Islet precursor cell (in vitro differentiated cells): ENCODE results near the gene FBXO47.

Experiments used
- DNase-seq: peaks from one replicate; pipeline ENCODE4 v3.0.0-alpha.2; 2018

The FBXO47 gene

DNA sequence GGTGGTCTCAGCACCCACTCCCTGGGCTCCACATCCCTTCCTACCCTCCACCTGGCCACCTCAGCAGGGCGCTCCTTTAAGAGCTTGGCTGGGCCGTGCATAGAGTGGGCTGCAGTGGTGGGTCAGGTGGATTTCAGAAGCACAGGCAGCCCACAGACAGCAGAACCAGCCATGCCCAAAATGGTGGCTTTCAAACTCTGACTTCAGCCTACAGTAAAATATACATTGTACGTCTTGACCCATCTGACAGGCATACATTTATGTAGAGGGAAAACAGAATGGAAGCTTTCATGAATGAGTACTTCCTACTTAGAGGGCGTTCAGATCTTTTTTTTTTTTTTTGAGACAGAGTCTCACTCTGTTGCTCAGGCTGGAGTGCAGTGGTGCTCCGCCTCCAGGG is 67.8 kb downstream of the FBXO47 start:
- no peak for DNase-seq

- no peak for DNase-seq
Observed at GRCh38 chr17:38898812-38899348, 68.3 kb downstream of the FBXO47 start.

GRCh38 chr17:38898291-38898679 is 68.9 kb downstream of the FBXO47 start:
- DNase-seq = no peak

- no peak for DNase-seq
Observed at GRCh38 chr17:38897671-38898290, 69.4 kb downstream of the FBXO47 start.

DNA sequence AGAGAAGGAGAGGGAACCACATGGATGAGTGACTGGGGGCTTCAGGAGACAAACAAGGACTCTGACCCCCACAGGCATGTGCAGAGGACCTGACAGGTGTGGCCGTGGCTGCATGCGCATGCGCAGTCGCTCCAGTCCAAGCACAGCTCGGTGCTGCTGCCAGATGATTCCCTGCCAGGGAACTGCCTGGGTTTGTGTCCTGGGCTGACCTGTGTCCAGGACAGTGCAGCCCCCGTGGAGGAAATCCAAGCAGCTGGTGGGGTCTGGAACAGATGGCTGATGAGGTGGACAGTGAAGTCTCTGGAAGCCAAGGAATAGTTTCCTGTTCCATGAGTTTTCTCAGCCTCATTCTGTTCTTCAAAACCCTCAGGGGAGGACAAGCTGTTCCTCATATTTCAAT is 70.0 kb downstream of the FBXO47 start:
- no peak for DNase-seq

DNA sequence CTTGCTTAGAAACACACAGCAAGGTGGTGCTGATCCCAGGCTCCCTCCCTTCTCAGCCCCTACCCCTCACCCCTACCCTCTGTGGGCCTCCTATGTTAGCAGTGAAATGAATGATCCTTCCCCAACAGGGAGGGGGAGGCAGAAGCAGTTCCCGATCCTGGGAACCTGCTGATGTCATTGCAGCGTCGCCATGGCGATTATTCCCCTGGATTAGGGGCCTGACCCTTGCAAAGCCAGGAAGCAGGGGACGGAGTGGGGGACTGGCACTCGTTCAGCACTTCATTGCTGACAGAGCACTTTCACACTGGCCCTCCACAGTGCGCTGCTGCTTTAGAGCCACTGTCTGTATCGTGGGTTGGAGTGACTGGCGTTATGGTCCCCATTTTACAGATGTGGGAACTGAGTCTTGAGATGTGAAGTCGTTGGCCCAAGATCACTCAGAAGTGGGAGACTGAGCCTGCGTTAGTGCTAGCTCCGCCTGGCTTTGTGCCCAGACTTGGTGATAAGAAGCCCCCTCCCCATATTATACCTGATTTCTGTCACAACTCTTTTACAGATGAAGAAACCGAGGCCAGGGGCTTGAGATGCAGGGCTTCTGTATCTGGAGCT is 70.8 kb downstream of the FBXO47 start:
- DNase-seq = peak; percentile 87

DNA sequence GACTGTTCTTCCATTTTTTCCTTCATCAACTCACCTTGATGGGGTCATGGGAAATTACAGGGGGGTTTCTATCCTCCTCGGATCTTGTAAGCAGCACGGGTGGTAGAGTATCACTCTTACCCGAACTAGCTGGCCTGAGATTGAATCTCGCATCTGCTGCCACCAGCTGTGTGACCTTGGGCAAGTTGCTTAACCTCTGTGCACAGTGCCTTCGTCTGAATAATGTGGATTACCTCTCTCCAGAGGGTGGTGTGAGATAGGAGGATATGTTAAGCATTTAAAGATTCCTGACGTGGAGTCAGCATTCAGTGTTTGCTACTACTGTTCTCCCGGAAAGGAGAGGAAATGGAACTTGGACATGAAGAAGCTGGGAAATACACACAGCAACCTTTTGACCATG is 72.9 kb downstream of the FBXO47 start:
- no peak for DNase-seq

- peak; percentile 75 for DNase-seq
Observed at GRCh38 chr17:38893607-38894006, 73.6 kb downstream of the FBXO47 start.

- DNase-seq = no peak
Observed at GRCh38 chr17:38893113-38893512, 74.1 kb downstream of the FBXO47 start.

GRCh38 chr17:38892620-38893019 is 74.6 kb downstream of the FBXO47 start:
- DNase-seq = peak; percentile 41

- DNase-seq = no peak
Observed at GRCh38 chr17:38892083-38892482, 75.1 kb downstream of the FBXO47 start.

DNA sequence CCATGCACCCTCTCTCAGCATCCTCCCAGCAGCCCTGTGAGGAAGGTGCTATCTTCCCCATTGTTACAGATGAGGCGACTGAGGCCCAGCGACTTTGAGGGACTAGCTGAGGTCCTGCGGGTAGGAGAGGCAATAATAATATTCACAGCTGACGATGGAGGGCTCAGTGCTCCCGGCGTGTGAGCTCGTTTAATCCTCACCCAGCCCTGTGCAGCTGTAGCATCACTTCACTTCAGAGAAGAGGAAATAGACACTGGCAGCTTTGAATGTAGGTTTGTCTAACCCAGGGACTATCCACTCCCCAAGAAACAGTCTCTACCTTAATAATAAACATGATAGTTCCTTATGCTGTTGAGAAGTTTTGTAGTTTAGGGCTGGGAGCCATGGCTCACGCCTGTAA is 75.8 kb downstream of the FBXO47 start:
- DNase-seq = no peak

DNA sequence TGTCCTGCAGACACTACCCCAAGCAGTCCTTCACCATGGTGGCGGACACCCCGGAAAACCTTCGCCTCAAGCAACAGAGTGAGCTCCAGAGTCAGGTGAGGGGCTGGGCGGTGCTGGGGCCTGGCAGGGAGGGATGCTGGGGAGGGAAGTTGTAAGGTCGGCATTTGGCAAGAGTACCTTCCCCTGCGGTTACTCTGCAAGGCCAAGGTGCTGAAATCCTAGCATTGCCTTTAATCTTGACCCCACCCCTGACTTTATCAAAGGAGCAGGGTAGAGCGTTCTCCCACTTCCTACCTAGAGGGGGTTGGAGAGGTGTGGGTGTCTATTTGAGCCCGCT is 76.8 kb downstream of the FBXO47 start:
- no peak for DNase-seq

GRCh38 chr17:38889745-38890409 is 77.3 kb downstream of the FBXO47 start:
- DNase-seq = no peak

DNA sequence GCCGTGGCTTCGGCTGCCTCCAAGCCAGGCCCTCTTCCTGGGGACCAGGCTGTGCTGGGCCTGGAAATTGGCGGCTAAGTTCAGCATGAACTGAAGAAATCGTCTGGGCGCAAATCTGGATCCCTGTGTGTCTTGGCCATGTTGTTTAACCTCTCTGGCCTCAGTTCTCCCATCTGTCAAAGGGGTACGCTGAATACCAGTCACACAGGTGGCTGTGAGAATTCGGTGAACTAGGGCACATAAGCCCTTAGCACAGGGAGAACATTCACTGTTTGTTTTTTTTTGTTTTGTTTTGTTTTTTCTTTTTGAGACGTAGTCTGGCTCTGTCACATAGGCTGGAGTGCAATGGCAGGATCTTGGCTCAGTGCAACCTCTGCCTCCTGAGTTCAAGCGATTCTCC is 78.4 kb downstream of the FBXO47 start:
- DNase-seq = no peak

- DNase-seq = peak; percentile 49
Observed at GRCh38 chr17:38886643-38887010, 80.6 kb downstream of the FBXO47 start.
